T-cell (primary cell): ENCODE data around the gene TRMT11. TPM values are rescaled to one million over a fixed set of nuclear protein-coding genes. Genes with fewer than 3 reads are reported as not detected.

Experiments used
- ATAC-seq, 4 experiments: fragments of 200-7000 bp in 3 of 4; fragments of 150-1000 bp in 1 of 4; cut with Tn5 transposase; replicated peaks in 1 of 4; 1 replicate in 3 of 4; 2 replicates in 1 of 4; pipeline ENCODE4 v1.10.0; 2021; ENCODE audit warnings: moderate library complexity in 3 of 4, mild to moderate bottlenecking in 2 of 4, moderate number of reproducible peaks in 1 of 4
- CTCF ChIA-PET, 2 donors: fragments of 300-600 bp; sonication (Branson Sonifier 250); formaldehyde crosslinking; loops; one replicate each; lab custom pipeline; 2022; ENCODE audit warnings: antibody characterized with exemption in 2 of 2; lab: Charles Lee
- POLR2A ChIA-PET, 2 donors: fragments of 300-600 bp; sonication (Branson Sonifier 250); formaldehyde crosslinking; loops; one replicate each; lab custom pipeline; 2022; ENCODE audit warnings: antibody characterized with exemption in 2 of 2; lab: Charles Lee
- DNase-seq, 35 experiments: peaks; one replicate each; pipeline versions ENCODE4 v3.0.0 to v3.0.0-alpha.2; 2013 to 2023
- H3K27ac ChIP-seq: one replicate; pipeline ENCODE4 v1.5.1; 2013; ENCODE audit warnings: low read length
- H3K27me3 ChIP-seq, 2 experiments: replicated peaks in 1 of 2; 1 replicate in 1 of 2; 2 replicates in 1 of 2; pipeline versions ENCODE4 v1.6.1 to v1.7.0; 2013; ENCODE audit warnings: low read length in 1 of 2, mixed read lengths in 1 of 2; ENCODE audit not compliant: control insufficient read depth in 2 of 2, insufficient read depth in 2 of 2; ENCODE audit errors: extremely low read depth in 1 of 2
- H3K36me3 ChIP-seq, 2 donors: 1 replicate in 1 of 2; 2 replicates in 1 of 2; pipeline versions ENCODE4 v1.6.1 to v1.7.0; 2013; ENCODE audit warnings: low read length in 1 of 2; ENCODE audit not compliant: control insufficient read depth in 2 of 2, insufficient read depth in 1 of 2; ENCODE audit errors: extremely low read depth in 1 of 2
- H3K4me1 ChIP-seq, 2 experiments: 1 replicate in 1 of 2; 2 replicates in 1 of 2; pipeline versions ENCODE4 v1.6.1 to v1.7.0; 2013; ENCODE audit warnings: low read length in 2 of 2, mixed read lengths in 1 of 2; ENCODE audit not compliant: insufficient read depth in 2 of 2, control insufficient read depth in 1 of 2; ENCODE audit errors: extremely low read depth in 1 of 2
- H3K4me3 ChIP-seq, 2 donors: 1 replicate in 1 of 2; 2 replicates in 1 of 2; pipeline versions ENCODE4 v1.5.1 to v1.7.0; 2013; ENCODE audit warnings: mild to moderate bottlenecking in 2 of 2, low read length in 1 of 2, moderate library complexity in 1 of 2; ENCODE audit not compliant: control insufficient read depth in 1 of 2; ENCODE audit errors: extremely low read depth in 1 of 2
- H3K9me3 ChIP-seq: 2 replicates; pipeline ENCODE4 v1.7.0; 2013
- H3K27ac Mint-ChIP-seq, 2 donors: one replicate each; pipeline ENCODE4 v1.8.0; 2020 to 2021; ENCODE audit warnings: mild to moderate bottlenecking in 2 of 2, mixed read lengths in 2 of 2
- H3K27me3 Mint-ChIP-seq, 2 donors: one replicate each; pipeline ENCODE4 v1.8.0; 2021 to 2022; ENCODE audit warnings: mixed read lengths in 2 of 2
- H3K36me3 Mint-ChIP-seq: one replicate; pipeline ENCODE4 v1.8.0; 2021; ENCODE audit warnings: mixed read lengths
- H3K4me1 Mint-ChIP-seq, 3 donors: one replicate each; pipeline ENCODE4 v1.8.0; 2020 to 2022; ENCODE audit warnings: mixed read lengths in 3 of 3, mild to moderate bottlenecking in 1 of 3
- H3K4me3 Mint-ChIP-seq, 3 donors: one replicate each; pipeline ENCODE4 v1.8.0; 2020 to 2022; ENCODE audit warnings: mild to moderate bottlenecking in 3 of 3, mixed read lengths in 3 of 3, moderate library complexity in 3 of 3
- H3K9me3 Mint-ChIP-seq, 3 donors: one replicate each; pipeline ENCODE4 v1.8.0; 2020 to 2022; ENCODE audit warnings: mixed read lengths in 3 of 3
- WGBS: methylation state at CpG from one replicate; pipeline ENCODE4 v1.1.5; 2013; ENCODE audit warnings: missing lambda C conversion rate; ENCODE audit not compliant: insufficient coverage; 5-methylcytosine and 5-hydroxymethylcytosine counted together
- total RNA-seq, 35 experiments: library from RNA in 6 of 35; stranded (reverse) in 6 of 35; fragments of 120-200 nt in 1 of 35; gene quantifications; one replicate each; pipeline versions ENCODE4 v1.2.1 to v1.2.4 and lab custom pipeline; 2013 to 2026

The TRMT11 gene
- total RNA-seq, 5 donors from 2014 or later (not counting 1 experiment from before 2014, with no cell fraction given), result 14.2 to 30.3 (median 21.6) TPM

DNA sequence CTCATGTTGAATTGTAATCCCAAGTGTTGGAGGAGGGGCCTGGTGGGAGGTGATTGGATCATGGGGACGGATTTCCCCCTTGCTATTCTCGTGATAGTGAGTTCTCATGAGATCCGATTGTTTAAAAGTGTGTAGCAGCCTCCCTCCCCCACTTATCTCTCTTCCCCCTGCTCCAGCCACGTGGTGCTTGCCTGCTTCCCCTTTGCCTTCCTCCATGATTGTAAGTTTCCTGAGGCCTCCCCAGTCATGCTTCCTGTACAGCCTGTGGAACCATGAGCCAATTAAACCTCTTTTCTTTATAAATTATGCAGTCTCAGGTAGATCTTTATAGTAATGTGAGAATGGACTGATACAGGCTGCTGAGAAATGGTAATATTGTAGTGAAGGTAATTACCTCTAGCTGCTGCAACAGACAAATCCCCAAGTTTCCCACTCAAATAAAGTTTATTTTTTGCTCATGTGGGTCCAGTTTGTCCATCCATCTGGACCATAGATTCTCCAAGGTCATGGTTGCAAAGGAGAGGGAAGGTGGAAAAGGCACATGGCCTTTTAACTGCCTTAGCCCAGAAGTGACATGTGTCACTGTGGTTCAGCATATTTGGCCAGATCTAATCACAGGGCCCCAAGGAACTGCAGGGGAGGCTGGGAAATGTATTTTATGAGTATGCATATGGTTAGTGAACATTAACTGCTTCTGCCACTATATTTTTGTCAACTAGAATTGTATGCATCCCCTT is 89.2 kb downstream of the TRMT11 start:
- H3K4me1 Mint-ChIP-seq, result no peaks in the 10 kb centered on the region
- CTCF ChIA-PET, result no interaction called here

GRCh38 chr6:126076992-126077664 is 90.8 kb downstream of the TRMT11 start:
- no peaks in the 10 kb centered on the region for H3K9me3 ChIP-seq
- no CpG with 5 or more reads among the region's 3 CpGs for WGBS
- no peaks in the 10 kb centered on the region for H3K27me3 ChIP-seq
- Mint-ChIP-seq H3K27me3 (no peaks in the 10 kb centered on the region), H3K4me3 (no peak overlapping the region), H3K9me3 (no peaks in the 10 kb centered on the region), H3K4me1 (no peaks in the 10 kb centered on the region), H3K27ac (no peak overlapping the region), H3K36me3 (peaks cover 39% of the 10 kb centered on the region)
- ATAC-seq (no peak), DNase-seq (no peak)
- CTCF ChIA-PET, result no interaction called here
- POLR2A ChIA-PET, result no interaction called here
- no peak overlapping the region for H3K4me3 ChIP-seq
- H3K4me1 ChIP-seq, result no peaks in the 10 kb centered on the region
- no peaks in the 10 kb centered on the region for H3K36me3 ChIP-seq
- H3K27ac ChIP-seq, result no peak overlapping the region

More for the DNA sequence above, 89.2 kb downstream of the TRMT11 start:
- Histone ChIP-seq H3K27ac (no peak overlapping the region), H3K4me3 (no peak overlapping the region), H3K9me3 (no peaks in the 10 kb centered on the region), H3K4me1 (no peaks in the 10 kb centered on the region), H3K36me3 (no peaks in the 10 kb centered on the region), H3K27me3 (no peaks in the 10 kb centered on the region)
- ATAC-seq (no peak), DNase-seq (no peak)
- Mint-ChIP-seq H3K4me3 (no peak overlapping the region), H3K36me3 (peaks cover 47% of the 10 kb centered on the region), H3K9me3 (no peaks in the 10 kb centered on the region), H3K27me3 (no peaks in the 10 kb centered on the region), H3K27ac (no peak overlapping the region)
- no CpG with 5 or more reads among the region's 4 CpGs for WGBS
- POLR2A ChIA-PET, result no interaction called here

DNA sequence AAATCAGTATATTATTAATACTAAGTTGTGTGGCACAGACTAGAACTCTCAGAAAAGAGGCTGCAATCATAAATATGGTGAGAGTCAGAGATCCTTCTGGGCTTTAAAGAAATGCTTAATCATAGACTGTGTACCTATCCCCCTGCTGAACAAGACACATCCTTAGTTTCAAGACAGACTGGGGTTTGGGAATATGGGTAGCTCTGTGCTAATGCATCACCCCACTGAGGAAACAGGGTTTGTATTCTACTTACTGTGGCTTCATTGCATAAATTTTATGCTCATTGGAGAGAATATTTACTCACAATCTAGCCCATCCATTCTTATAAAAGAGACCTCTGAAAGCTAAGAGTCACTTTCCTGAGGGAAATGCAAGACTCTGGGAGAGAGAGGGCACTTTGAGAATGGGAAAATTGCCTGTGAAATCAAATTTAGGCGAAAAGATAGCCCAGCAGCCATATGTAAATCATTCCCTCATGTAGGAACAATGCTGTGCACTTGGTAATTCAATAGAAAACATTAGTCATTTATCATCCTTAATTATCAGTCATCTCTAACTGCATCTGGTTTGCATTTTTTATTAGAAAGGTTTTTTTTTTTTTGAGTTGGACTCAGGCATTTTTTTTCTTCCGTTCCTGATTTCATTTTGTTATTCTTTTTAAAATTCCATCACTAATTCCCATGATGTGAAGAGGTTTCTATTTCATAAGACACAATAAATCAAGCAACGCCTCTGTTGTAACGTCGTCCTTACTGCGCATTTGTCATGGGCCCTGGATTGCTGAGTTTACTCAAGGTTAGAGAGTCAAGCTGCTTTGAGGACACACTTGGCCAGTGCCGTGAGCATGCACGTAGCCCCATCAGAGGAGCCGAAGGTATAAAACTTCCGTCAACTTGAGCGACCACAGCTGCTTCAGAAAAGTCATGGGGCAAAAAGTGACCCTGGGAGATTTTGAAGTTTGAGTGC is 91.8 kb downstream of the TRMT11 start:
- no peak overlapping the region for H3K4me3 Mint-ChIP-seq
- no peaks in the 10 kb centered on the region for H3K27me3 Mint-ChIP-seq
- Histone ChIP-seq H3K4me1 (no peaks in the 10 kb centered on the region), H3K9me3 (no peaks in the 10 kb centered on the region), H3K27ac (no peak overlapping the region), H3K27me3 (no peaks in the 10 kb centered on the region), H3K36me3 (no peaks in the 10 kb centered on the region), H3K4me3 (no peak overlapping the region)
- ChIA-PET POLR2A (no interaction called here), CTCF (no interaction called here)
- no peak overlapping the region for H3K27ac Mint-ChIP-seq
- no peak for DNase-seq
- no peak for ATAC-seq
- no peaks in the 10 kb centered on the region for H3K4me1 Mint-ChIP-seq
- 99% methylated on average over 8 of the region's 11 CpGs for WGBS
- no peaks in the 10 kb centered on the region for H3K9me3 Mint-ChIP-seq
- peaks cover 34% of the 10 kb centered on the region for H3K36me3 Mint-ChIP-seq

DNA sequence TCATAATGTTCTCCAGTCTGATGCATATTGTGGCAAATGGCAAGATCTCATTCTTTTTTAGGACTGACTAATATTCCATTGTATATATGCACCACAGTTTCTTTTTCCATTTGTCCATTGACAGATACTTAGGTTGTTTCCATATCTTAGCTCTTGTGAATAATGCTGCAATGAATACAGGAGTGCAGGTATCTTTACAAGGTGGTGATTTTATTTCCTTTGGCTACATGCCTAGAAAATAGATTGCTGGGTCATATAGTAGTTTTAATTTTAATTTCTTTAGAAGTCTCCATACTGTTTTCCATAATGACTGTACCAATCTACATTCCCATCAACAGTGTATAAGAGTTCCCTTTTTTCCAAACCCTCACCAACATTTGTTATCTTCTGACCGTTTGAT is 97.5 kb downstream of the TRMT11 start:
- Histone ChIP-seq H3K36me3 (no peaks in the 10 kb centered on the region), H3K4me1 (no peaks in the 10 kb centered on the region), H3K9me3 (no peaks in the 10 kb centered on the region), H3K27ac (no peak overlapping the region), H3K27me3 (no peaks in the 10 kb centered on the region), H3K4me3 (no peak overlapping the region)
- no peaks in the 10 kb centered on the region for H3K9me3 Mint-ChIP-seq
- CTCF ChIA-PET, result no interaction called here
- POLR2A ChIA-PET, result no interaction called here
- peaks cover 20% of the 10 kb centered on the region for H3K36me3 Mint-ChIP-seq
- no CpG with 5 or more reads among the region's 1 CpG for WGBS
- peaks cover 6 to 9% (median 7%) of the 10 kb centered on the region in 3 donors for H3K4me1 Mint-ChIP-seq
- no peak overlapping the region for H3K27ac Mint-ChIP-seq
- no peak overlapping the region for H3K4me3 Mint-ChIP-seq
- DNase-seq (no peak), ATAC-seq (no peak)
- H3K27me3 Mint-ChIP-seq, result no peaks in the 10 kb centered on the region

DNA sequence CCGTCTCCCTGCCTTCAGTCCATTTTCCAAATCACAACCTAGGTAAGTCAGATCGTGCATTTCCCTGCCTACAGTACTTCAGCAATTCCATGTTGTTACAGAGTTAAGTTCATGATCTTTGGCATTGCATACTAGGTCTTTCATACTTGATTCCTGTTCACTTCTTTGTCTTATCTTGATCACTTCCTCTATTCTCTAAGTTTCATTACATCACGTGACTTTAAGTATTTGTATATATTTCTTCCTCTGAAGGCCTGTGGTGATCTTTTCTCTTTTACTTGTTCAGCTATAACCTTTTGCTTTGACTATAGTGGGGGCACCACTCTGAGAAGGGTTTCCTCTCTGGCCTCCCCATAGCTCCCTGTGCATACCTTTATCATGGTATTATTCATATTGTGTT is 100.2 kb downstream of the TRMT11 start:
- H3K4me3 Mint-ChIP-seq, result no peak overlapping the region
- ATAC-seq, result no peak
- no peak overlapping the region for H3K27ac Mint-ChIP-seq

More for the DNA sequence above, 100.2 kb downstream of the TRMT11 start:
- Histone ChIP-seq H3K9me3 (no peaks in the 10 kb centered on the region), H3K27ac (no peak overlapping the region), H3K27me3 (no peaks in the 10 kb centered on the region), H3K36me3 (no peaks in the 10 kb centered on the region), H3K4me1 (no peaks in the 10 kb centered on the region), H3K4me3 (no peak overlapping the region)
- Mint-ChIP-seq H3K4me1 (peaks cover 6 to 9% (median 7%) of the 10 kb centered on the region in 3 donors), H3K9me3 (no peaks in the 10 kb centered on the region), H3K36me3 (peaks cover 19% of the 10 kb centered on the region), H3K27me3 (no peaks in the 10 kb centered on the region)
- POLR2A ChIA-PET, result no interaction called here
- no peak for DNase-seq
- CTCF ChIA-PET, result no interaction called here
- 75% methylated on average over 2 of the region's 3 CpGs for WGBS
